Esophagus muscularis mucosa (tissue), 3 donors: ENCODE measurements around the gene PCSK6.

Experiments
- POLR2AphosphoS5 ChIP-seq, 2 donors: sonication (generic); formaldehyde crosslinking; IDR thresholded peaks; one replicate each; pipeline ENCODE4 v1.6.1; 2017; ENCODE audit warnings: antibody characterized with exemption in 2 of 2
- TF ChIP-seq, protein P1 (sequence below), 3 experiments: fragments of 200-600 bp in 2 of 3; fragments of 450-650 bp in 1 of 3; sonication (generic) in 2 of 3; IDR thresholded peaks; one replicate each; pipeline ENCODE4 v1.5.1; 2017 to 2019; ENCODE audit warnings: antibody characterized with exemption in 3 of 3, mild to moderate bottlenecking in 2 of 3, moderate library complexity in 1 of 3

DNA sequence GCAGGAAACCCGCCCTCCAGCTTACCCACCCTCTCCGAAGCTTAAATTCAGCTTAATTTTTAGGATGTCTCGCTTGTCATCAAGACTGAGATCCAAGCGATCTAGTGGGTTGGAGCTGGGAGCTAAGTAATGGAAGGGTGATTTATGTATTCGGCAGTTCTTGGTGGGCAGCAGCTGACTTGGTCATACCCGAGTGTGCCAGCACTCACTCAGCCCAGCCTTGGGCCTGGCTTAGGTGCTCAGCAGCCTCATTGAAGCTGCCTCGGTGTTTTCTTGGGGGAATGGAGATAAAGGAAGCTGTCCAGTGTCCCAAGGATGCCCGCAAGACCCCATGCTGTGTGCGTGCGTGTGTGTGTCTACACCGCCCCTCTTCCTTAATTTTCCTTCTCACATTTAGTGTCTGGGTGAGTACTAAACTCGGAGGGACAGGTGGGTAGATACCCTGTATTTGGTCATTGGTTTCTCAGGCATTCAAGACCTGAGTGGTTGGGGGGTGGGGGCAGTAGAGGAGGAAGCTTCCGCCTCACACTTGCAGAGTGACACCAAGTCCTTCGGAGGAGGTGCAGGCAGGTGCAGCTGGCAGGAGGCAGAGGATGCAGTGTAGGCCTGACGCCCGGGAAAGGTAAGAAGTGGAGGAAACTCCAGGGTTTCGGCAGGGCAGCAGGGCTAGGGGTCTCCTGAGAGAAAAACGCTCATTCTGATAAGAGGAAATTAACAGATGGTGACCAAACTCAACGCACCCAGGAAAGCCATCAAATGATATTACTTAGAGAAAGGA is 92.8 kb downstream of the PCSK6 start:
- TF ChIP-seq, protein P1, sequence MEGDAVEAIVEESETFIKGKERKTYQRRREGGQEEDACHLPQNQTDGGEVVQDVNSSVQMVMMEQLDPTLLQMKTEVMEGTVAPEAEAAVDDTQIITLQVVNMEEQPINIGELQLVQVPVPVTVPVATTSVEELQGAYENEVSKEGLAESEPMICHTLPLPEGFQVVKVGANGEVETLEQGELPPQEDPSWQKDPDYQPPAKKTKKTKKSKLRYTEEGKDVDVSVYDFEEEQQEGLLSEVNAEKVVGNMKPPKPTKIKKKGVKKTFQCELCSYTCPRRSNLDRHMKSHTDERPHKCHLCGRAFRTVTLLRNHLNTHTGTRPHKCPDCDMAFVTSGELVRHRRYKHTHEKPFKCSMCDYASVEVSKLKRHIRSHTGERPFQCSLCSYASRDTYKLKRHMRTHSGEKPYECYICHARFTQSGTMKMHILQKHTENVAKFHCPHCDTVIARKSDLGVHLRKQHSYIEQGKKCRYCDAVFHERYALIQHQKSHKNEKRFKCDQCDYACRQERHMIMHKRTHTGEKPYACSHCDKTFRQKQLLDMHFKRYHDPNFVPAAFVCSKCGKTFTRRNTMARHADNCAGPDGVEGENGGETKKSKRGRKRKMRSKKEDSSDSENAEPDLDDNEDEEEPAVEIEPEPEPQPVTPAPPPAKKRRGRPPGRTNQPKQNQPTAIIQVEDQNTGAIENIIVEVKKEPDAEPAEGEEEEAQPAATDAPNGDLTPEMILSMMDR (IDR thresholded peaks at IDR 0.05) = no peak
- no peak for TF ChIP-seq POLR2AphosphoS5 (IDR thresholded peaks at IDR 0.05)
